Middle frontal gyrus (tissue), 1 donor: ENCODE results near the gene IQCK.

Experiments
- DNase-seq: peaks from one replicate; pipeline ENCODE4 v3.0.0-alpha.2; 2015; ENCODE audit warnings: low spot score; ENCODE audit errors: extremely low spot score

IQCK gene

GRCh38 chr16:19717314-19717713 is 757 bp upstream of the IQCK start:
- no peak for DNase-seq

- no peak for DNase-seq
Observed at GRCh38 chr16:19718624-19718965, 524 bp downstream of the IQCK start.

GRCh38 chr16:19722269-19722952 is 4.3 kb downstream of the IQCK start:
- DNase-seq: no peak

- DNase-seq: no peak
Observed at GRCh38 chr16:19722981-19723380, 4.9 kb downstream of the IQCK start.

GRCh38 chr16:19728636-19728965 is 10.5 kb downstream of the IQCK start:
- no peak for DNase-seq

- no peak for DNase-seq
Observed at GRCh38 chr16:19733551-19733950, 15.5 kb downstream of the IQCK start.

- DNase-seq: no peak
Observed at GRCh38 chr16:19735074-19735867, 17.2 kb downstream of the IQCK start.

- DNase-seq: no peak
Observed at GRCh38 chr16:19737306-19738038, 19.4 kb downstream of the IQCK start.

GRCh38 chr16:19741354-19741753 is 23.3 kb downstream of the IQCK start:
- DNase-seq: no peak

GRCh38 chr16:19743816-19744159 is 25.7 kb downstream of the IQCK start:
- DNase-seq: no peak

GRCh38 chr16:19744670-19745069 is 26.6 kb downstream of the IQCK start:
- no peak for DNase-seq

GRCh38 chr16:19745286-19746010 is 27.4 kb downstream of the IQCK start:
- no peak for DNase-seq

GRCh38 chr16:19746561-19746960 is 28.5 kb downstream of the IQCK start:
- DNase-seq: no peak

- DNase-seq: no peak
Observed at GRCh38 chr16:19748389-19749168, 30.5 kb downstream of the IQCK start.

- no peak for DNase-seq
Observed at GRCh38 chr16:19749571-19750080, 31.6 kb downstream of the IQCK start.

GRCh38 chr16:19751478-19752385 is 33.7 kb downstream of the IQCK start:
- DNase-seq: no peak

GRCh38 chr16:19753815-19754643 is 36.0 kb downstream of the IQCK start:
- DNase-seq: no peak

- no peak for DNase-seq
Observed at GRCh38 chr16:19754644-19755036, 36.6 kb downstream of the IQCK start.

GRCh38 chr16:19755268-19755667 is 37.2 kb downstream of the IQCK start:
- DNase-seq: no peak
